ENCODE measurements around the gene ICAM3. TPM values are rescaled to one million over a fixed set of nuclear protein-coding genes. Genes with fewer than 3 reads are reported as not detected.
A peak's percentile ranks its signal among the peaks of the same experiment; 100 is the strongest.
"Not testable (repeated sequence)": the region's sequence is repeated elsewhere in the genome, so short reads cannot be mapped to it uniquely, and the experiment has no call there.

The ICAM3 gene
- total and polyA plus RNA-seq, 2 experiments from 2014 or later: 2.9 to 12.7 TPM

GRCh38 chr19:10339977-10340376 lies 553 bp upstream of the ICAM3 start:
- Histone ChIP-seq H3K36me3 (no peaks in the 10 kb centered on the region), H3K27ac (no peak overlapping the region), H3K4me3 (no peak overlapping the region), H3K27me3 (no peaks in the 10 kb centered on the region), H3K4me1 (ENCODE audit: low read depth) (peaks cover 4% of the 10 kb centered on the region), H3K9me3 (ENCODE audit: low read depth) (no peaks in the 10 kb centered on the region)
- TF ChIP-seq CTCF (IDR thresholded peaks at IDR 0.05; ENCODE audit: low read depth, low read length): no peak
- no peak for DNase-seq (ENCODE audit: low read depth in 1 of 2, low spot score in 1 of 2)

- H3K9me3 ChIP-seq (ENCODE audit: low read depth): no peaks in the 10 kb centered on the region
- H3K27me3 ChIP-seq: no peaks in the 10 kb centered on the region
- no peak for TF ChIP-seq CTCF (IDR thresholded peaks at IDR 0.05; ENCODE audit: low read depth, low read length)
- no peak overlapping the region for H3K4me3 ChIP-seq
- DNase-seq (ENCODE audit: low read depth in 1 of 2, low spot score in 1 of 2): no peak
- no peaks in the 10 kb centered on the region for H3K36me3 ChIP-seq
- peaks cover 4% of the 10 kb centered on the region for H3K4me1 ChIP-seq (ENCODE audit: low read depth)
- H3K27ac ChIP-seq: no peak overlapping the region
These were observed 484 bp downstream of the ICAM3 start for GRCh38 chr19:10338940-10339339.

GRCh38 chr19:10336725-10337124 lies 2.7 kb downstream of the ICAM3 start:
- not testable (repeated sequence) for H3K27ac ChIP-seq; DNase-seq (ENCODE audit: low read depth in 1 of 2, low spot score in 1 of 2); H3K4me1 ChIP-seq (ENCODE audit: low read depth); H3K27me3 ChIP-seq; H3K9me3 ChIP-seq (ENCODE audit: low read depth); H3K4me3 ChIP-seq; H3K36me3 ChIP-seq

GRCh38 chr19:10335352-10335985 lies 4.0 kb downstream of the ICAM3 start:
- peaks cover 4% of the 10 kb centered on the region for H3K4me1 ChIP-seq (ENCODE audit: low read depth)
- no peaks in the 10 kb centered on the region for H3K27me3 ChIP-seq
- no peaks in the 10 kb centered on the region for H3K9me3 ChIP-seq (ENCODE audit: low read depth)
- no peaks in the 10 kb centered on the region for H3K36me3 ChIP-seq
- H3K4me3 ChIP-seq: no peak overlapping the region
- peak in 1 of 2 donors; percentile 37 for DNase-seq (ENCODE audit: low read depth in 1 of 2, low spot score in 1 of 2)
- no peak overlapping the region for H3K27ac ChIP-seq
- no peak for TF ChIP-seq CTCF (IDR thresholded peaks at IDR 0.05; ENCODE audit: low read depth, low read length)

- Histone ChIP-seq H3K4me3 (peak overlapping the region; percentile 50), H3K4me1 (ENCODE audit: low read depth) (peaks cover 4% of the 10 kb centered on the region), H3K36me3 (peaks cover 2% of the 10 kb centered on the region), H3K27ac (peak overlapping the region; percentile 18), H3K9me3 (ENCODE audit: low read depth) (no peaks in the 10 kb centered on the region), H3K27me3 (no peaks in the 10 kb centered on the region)
- DNase-seq (ENCODE audit: low read depth in 1 of 2, low spot score in 1 of 2): peak; percentile 96 to 98
- TF ChIP-seq CTCF (IDR thresholded peaks at IDR 0.05; ENCODE audit: low read depth, low read length): peak; percentile 21
These were observed 4.7 kb downstream of the ICAM3 start for GRCh38 chr19:10334588-10335351.

All from cardiac muscle cell (in vitro differentiated cells and primary cell).